ENCODE results near the gene NLK. TPM values are rescaled to one million over a fixed set of nuclear protein-coding genes. Genes with fewer than 3 reads are reported as not detected.
A peak's percentile ranks its signal among the peaks of the same experiment; 100 is the strongest.

Gene NLK
- total and polyA plus RNA-seq, 2 of the 13 experiments (the other 11 are each of a cell fraction or from before 2014, with no cell fraction given) = 13.4 to 14.6 TPM

DNA sequence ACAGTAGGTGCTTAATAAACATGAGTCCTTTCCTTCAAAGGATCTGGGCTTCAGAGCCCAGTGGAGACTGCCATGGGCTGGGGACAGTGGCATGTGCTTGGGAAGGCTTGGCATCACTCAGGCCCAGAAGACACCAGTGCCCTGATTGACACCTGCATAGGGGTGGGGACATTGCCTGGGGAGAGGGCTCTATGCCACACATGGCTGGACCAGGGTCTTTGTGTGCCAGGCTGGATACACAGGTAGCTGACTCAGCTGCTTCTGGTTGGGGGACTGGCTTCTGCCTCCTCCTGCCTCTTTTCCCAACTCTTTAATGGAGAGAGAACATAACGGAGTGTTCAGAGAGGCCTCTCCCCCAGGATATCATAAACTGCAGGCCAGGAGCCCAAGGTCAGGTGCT, 183.4 kb downstream of the NLK start:
- H3K36me3 ChIP-seq (replicated peaks in 1 of 2; ENCODE audit: control insufficient read depth in 1 of 2, insufficient read depth in 2 of 2, low read length in 2 of 2) = no peaks in the 10 kb centered on the region
- no peak overlapping the region for H3K27ac ChIP-seq (ENCODE audit: extremely low read length, insufficient read depth, low read length)
- no peak overlapping the region for H3K9ac ChIP-seq (ENCODE audit: insufficient read depth, low read depth, low read length)
- BruUV-seq (replicated peaks) = no TSS peak
- FAIRE-seq = no peak
- peak; percentile 34 for ATAC-seq
- H3K79me2 ChIP-seq (ENCODE audit: insufficient read depth, low read length) = no peaks in the 10 kb centered on the region
- no peak overlapping the region for H2AFZ ChIP-seq (ENCODE audit: low read length)
- in situ Hi-C loops (cut with HindIII; ENCODE audit: extremely low pct_ligation_motif_present, low pct_unique_long_range_greater_than_20kb) (no loop called here), intact Hi-C loops (cut with micrococcal nuclease; ENCODE audit: unreplicated experiment) (no loop called here)
- TF ChIP-seq MED13 (CRISPR knock-in tag; IDR thresholded peaks at IDR 0.05) = no peak
- peak; percentile 35; the same call in 1 of the 2 replicates for TF ChIP-seq MAFF (IDR thresholded peaks at IDR 0.05; ENCODE audit: low read depth, low read length)
- TF ChIP-seq MAFK (conservative IDR thresholded peaks at IDR 0.05 in 1 of 2, IDR thresholded peaks at IDR 0.05 in 1 of 2; ENCODE audit: low read length in 2 of 2) = peak in 1 of 2 experiments; percentile 52; a peak in 2 of 4 replicates
- DNase-seq (ENCODE audit: low spot score) = no peak
- H4K20me1 ChIP-seq (ENCODE audit: insufficient read depth, low read length) = no peaks in the 10 kb centered on the region
- H3K4me2 ChIP-seq (ENCODE audit: low read depth, low read length) = no peak overlapping the region
- H3K4me3 ChIP-seq (replicated peaks in 1 of 3; ENCODE audit: insufficient read depth in 1 of 3, low read depth in 2 of 3, low read length in 3 of 3) = no peak overlapping the region
- no peaks in the 10 kb centered on the region for H3K27me3 ChIP-seq (ENCODE audit: control insufficient read depth in 1 of 2, insufficient read depth in 2 of 2, low read length in 2 of 2)
- ChIA-PET POLR2A (no interaction called here), CTCF (ENCODE audit: low intra/inter-chr PET ratio, low total read pairs) (no interaction called here)
- H3K4me1 ChIP-seq (ENCODE audit: insufficient read depth, low read length) = peaks cover 14% of the 10 kb centered on the region
- no peaks in the 10 kb centered on the region for H3K9me3 ChIP-seq (ENCODE audit: low read length)
- 0% methylated on average over 1 of the region's 1 CpG for WGBS (ENCODE audit: low lambda C conversion rate)

DNA sequence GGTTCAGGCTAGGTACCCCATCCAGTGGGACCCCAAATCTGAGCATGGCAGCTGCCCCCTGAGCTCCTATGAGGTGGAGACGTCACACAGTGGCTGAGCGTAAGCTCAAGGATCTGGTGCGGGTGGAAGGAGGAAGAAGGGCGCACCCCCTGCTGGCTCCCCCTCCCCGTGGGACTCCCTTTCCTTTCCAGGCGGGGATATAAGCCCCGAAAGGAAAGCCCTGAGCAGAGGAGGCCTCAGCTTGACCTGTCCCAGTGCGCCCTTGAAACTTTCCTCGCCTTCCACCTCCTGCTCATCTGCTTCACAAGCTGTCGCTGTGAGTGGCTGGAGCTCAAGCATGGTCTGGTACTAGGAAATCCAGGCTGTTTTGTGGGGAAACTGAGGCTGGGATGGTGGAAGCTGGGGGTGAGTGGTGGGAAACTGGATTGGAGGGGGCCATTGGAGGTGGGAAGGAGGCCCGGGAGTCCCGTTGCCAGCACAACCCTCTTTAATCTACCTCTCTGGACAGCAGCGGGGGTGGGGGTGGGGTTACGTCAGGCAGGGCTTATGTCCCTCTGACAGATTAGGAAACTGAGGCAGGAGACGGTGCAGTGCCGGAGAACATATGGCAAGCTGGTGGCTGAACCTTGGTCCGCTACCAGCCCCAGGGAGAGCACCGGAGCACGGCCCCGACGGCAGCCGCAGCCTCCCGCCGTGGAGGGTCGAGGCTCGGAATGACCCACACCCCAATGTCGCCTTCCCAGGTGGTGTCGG, 184.3 kb downstream of the NLK start:
- Histone ChIP-seq H3K9ac (ENCODE audit: insufficient read depth, low read depth, low read length) (no peak overlapping the region), H3K36me3 (replicated peaks in 1 of 2; ENCODE audit: control insufficient read depth in 1 of 2, insufficient read depth in 2 of 2, low read length in 2 of 2) (no peaks in the 10 kb centered on the region), H4K20me1 (ENCODE audit: insufficient read depth, low read length) (no peaks in the 10 kb centered on the region), H3K4me2 (ENCODE audit: low read depth, low read length) (no peak overlapping the region), H3K79me2 (ENCODE audit: insufficient read depth, low read length) (no peaks in the 10 kb centered on the region), H3K4me1 (ENCODE audit: insufficient read depth, low read length) (peaks cover 14% of the 10 kb centered on the region), H3K27me3 (ENCODE audit: control insufficient read depth in 1 of 2, insufficient read depth in 2 of 2, low read length in 2 of 2) (no peaks in the 10 kb centered on the region), H3K9me3 (ENCODE audit: low read length) (no peaks in the 10 kb centered on the region), H2AFZ (ENCODE audit: low read length) (no peak overlapping the region), H3K4me3 (replicated peaks in 1 of 3; ENCODE audit: insufficient read depth in 1 of 3, low read depth in 2 of 3, low read length in 3 of 3) (no peak overlapping the region), H3K27ac (ENCODE audit: extremely low read length, insufficient read depth, low read length) (no peak overlapping the region)
- DNase-seq (ENCODE audit: low spot score) (no peak), FAIRE-seq (no peak), ATAC-seq (no peak; the same call in 2 of the 3 replicates)
- in situ Hi-C loops (cut with HindIII; ENCODE audit: extremely low pct_ligation_motif_present, low pct_unique_long_range_greater_than_20kb) (no loop called here), intact Hi-C loops (cut with micrococcal nuclease; ENCODE audit: unreplicated experiment) (no loop called here)
- WGBS (ENCODE audit: low lambda C conversion rate) = 88% methylated on average over 10 of the region's 28 CpGs
- ChIA-PET CTCF (ENCODE audit: low intra/inter-chr PET ratio, low total read pairs) (no interaction called here), POLR2A (no interaction called here)
- BruUV-seq (replicated peaks) = no TSS peak
- no peak for TF ChIP-seq ZSCAN12 (CRISPR knock-in tag; IDR thresholded peaks at IDR 0.05)
- TF ChIP-seq, protein P1, sequence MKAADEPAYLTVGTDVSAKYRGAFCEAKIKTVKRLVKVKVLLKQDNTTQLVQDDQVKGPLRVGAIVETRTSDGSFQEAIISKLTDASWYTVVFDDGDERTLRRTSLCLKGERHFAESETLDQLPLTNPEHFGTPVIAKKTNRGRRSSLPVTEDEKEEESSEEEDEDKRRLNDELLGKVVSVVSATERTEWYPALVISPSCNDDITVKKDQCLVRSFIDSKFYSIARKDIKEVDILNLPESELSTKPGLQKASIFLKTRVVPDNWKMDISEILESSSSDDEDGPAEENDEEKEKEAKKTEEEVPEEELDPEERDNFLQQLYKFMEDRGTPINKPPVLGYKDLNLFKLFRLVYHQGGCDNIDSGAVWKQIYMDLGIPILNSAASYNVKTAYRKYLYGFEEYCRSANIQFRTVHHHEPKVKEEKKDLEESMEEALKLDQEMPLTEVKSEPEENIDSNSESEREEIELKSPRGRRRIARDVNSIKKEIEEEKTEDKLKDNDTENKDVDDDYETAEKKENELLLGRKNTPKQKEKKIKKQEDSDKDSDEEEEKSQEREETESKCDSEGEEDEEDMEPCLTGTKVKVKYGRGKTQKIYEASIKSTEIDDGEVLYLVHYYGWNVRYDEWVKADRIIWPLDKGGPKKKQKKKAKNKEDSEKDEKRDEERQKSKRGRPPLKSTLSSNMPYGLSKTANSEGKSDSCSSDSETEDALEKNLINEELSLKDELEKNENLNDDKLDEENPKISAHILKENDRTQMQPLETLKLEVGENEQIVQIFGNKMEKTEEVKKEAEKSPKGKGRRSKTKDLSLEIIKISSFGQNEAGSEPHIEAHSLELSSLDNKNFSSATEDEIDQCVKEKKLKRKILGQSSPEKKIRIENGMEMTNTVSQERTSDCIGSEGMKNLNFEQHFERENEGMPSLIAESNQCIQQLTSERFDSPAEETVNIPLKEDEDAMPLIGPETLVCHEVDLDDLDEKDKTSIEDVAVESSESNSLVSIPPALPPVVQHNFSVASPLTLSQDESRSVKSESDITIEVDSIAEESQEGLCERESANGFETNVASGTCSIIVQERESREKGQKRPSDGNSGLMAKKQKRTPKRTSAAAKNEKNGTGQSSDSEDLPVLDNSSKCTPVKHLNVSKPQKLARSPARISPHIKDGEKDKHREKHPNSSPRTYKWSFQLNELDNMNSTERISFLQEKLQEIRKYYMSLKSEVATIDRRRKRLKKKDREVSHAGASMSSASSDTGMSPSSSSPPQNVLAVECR (CRISPR knock-in tag; IDR thresholded peaks at IDR 0.05; ENCODE audit: borderline replicate concordance) = no peak
- TF ChIP-seq KLF11 (CRISPR knock-in tag; IDR thresholded peaks at IDR 0.05) = no peak
- no peak for TF ChIP-seq AGO2 (optimal IDR thresholded peaks at IDR 0.05; ENCODE audit: low read depth, low read length)
- no peak for TF ChIP-seq ELF4 (CRISPR knock-in tag; IDR thresholded peaks at IDR 0.05; ENCODE audit: borderline replicate concordance)
- no peak for TF ChIP-seq KDM5A (IDR thresholded peaks at IDR 0.05; ENCODE audit: borderline replicate concordance, low read length)
- TF ChIP-seq PHF5A (CRISPR knock-in tag; IDR thresholded peaks at IDR 0.05; ENCODE audit: low read depth, unreplicated experiment) = no peak
- no peak for TF ChIP-seq ZNF263 (CRISPR knock-in tag; IDR thresholded peaks at IDR 0.05)
- TF ChIP-seq, protein P2, sequence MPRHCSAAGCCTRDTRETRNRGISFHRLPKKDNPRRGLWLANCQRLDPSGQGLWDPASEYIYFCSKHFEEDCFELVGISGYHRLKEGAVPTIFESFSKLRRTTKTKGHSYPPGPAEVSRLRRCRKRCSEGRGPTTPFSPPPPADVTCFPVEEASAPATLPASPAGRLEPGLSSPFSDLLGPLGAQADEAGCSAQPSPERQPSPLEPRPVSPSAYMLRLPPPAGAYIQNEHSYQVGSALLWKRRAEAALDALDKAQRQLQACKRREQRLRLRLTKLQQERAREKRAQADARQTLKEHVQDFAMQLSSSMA (CRISPR knock-in tag; IDR thresholded peaks at IDR 0.05) = no peak
- no peak for TF ChIP-seq NFKBIZ (CRISPR knock-in tag; IDR thresholded peaks at IDR 0.05)
- no peak for TF ChIP-seq ATF7 (IDR thresholded peaks at IDR 0.05)
- TF ChIP-seq ATF7 (CRISPR knock-in tag; IDR thresholded peaks at IDR 0.05) = no peak
